GM13977 (cell line): ENCODE measurements around the gene UNC13D.

ENCODE experiments used
- DNase-seq: peaks from one replicate; pipeline ENCODE4 v3.0.0; 2012; ENCODE audit warnings: low spot score
- in situ Hi-C: fragments of 300-500 bp; cut with MboI; formaldehyde crosslinking; loops from one replicate; pipeline ENCODE4 v1.12.0; 2022; ENCODE audit warnings: low sequenced_read_pairs, low pct_unique_long_range_greater_than_20kb, mixed read lengths, inconsistent platforms; ENCODE audit not compliant: unreplicated experiment
- TF ChIP-seq, protein P1 (sequence below): IDR thresholded peaks from 2 replicates; pipeline ENCODE4 v1.5.1; 2012; ENCODE audit warnings: mild to moderate bottlenecking, control low read depth; ENCODE audit not compliant: insufficient read depth; ENCODE audit errors: extremely low read depth, missing control alignments

UNC13D gene

DNA sequence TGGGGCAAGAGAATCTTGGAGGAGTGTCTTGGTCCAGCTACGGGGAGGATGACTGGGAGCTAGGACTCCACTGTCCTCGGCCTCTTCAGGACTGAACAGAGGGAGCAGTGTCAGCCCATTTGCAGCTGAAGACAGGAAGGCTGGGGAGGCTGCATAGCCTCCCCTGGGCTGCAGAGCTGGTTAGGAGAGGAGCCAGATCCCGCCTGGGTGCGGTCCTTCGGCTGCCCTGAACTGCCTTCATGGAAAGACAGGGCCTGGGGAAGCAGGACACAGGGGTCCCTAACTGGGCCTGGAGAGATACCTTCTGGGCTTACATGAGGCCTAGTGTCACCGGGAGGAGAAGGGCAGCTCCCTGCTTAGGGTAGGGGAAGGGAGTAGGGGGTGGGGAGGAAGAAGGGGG lies 26.6 kb downstream of the UNC13D start:
- TF ChIP-seq, protein P1, sequence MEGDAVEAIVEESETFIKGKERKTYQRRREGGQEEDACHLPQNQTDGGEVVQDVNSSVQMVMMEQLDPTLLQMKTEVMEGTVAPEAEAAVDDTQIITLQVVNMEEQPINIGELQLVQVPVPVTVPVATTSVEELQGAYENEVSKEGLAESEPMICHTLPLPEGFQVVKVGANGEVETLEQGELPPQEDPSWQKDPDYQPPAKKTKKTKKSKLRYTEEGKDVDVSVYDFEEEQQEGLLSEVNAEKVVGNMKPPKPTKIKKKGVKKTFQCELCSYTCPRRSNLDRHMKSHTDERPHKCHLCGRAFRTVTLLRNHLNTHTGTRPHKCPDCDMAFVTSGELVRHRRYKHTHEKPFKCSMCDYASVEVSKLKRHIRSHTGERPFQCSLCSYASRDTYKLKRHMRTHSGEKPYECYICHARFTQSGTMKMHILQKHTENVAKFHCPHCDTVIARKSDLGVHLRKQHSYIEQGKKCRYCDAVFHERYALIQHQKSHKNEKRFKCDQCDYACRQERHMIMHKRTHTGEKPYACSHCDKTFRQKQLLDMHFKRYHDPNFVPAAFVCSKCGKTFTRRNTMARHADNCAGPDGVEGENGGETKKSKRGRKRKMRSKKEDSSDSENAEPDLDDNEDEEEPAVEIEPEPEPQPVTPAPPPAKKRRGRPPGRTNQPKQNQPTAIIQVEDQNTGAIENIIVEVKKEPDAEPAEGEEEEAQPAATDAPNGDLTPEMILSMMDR, result no peak
- in situ Hi-C loops, result no loop called here

DNA sequence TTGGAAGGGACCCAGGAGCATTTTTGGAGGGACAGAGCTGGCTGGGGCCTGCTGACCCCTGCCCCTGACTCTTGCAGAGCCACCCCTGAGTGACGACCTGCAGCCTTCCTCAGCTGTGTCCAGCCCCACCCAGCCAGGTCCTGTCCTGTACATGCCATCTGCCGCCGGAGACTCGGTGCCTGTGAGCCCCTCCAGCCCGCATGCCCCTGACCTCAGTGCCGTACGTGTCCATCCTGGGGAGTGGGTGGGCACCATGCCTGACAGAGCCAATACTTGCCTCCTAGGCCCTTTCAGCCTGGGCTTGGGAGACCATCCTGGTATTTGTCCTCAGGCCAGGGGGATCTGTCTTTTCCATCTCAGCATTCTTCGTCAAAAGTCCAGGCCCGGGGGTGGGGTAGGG lies 27.5 kb downstream of the UNC13D start:
- no peak for DNase-seq
- TF ChIP-seq, protein P1, result no peak
- in situ Hi-C loops, result no loop called here

More for the DNA sequence above, 26.6 kb downstream of the UNC13D start:
- DNase-seq, result no peak

DNA sequence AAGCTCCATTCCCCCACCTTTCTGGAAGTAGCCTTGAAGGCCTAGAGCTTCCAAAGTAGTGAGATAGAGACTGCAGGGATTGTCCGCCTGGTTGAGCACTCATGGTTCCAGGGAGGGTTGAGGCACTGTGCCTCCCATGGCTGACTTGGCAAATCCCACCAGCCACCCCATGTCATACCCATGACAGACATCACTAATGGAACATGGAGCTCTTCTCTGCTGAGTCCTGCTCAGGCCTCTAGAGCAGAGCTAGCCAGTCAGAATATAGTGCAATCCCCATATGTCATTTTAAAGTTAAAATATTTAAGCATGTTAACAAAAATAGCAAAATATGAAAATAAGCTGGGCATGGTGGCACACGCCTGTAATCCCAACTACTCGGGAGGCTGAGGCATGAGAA lies 28.8 kb downstream of the UNC13D start:
- TF ChIP-seq, protein P1, result no peak
- in situ Hi-C loops, result no loop called here
- DNase-seq, result no peak

DNA sequence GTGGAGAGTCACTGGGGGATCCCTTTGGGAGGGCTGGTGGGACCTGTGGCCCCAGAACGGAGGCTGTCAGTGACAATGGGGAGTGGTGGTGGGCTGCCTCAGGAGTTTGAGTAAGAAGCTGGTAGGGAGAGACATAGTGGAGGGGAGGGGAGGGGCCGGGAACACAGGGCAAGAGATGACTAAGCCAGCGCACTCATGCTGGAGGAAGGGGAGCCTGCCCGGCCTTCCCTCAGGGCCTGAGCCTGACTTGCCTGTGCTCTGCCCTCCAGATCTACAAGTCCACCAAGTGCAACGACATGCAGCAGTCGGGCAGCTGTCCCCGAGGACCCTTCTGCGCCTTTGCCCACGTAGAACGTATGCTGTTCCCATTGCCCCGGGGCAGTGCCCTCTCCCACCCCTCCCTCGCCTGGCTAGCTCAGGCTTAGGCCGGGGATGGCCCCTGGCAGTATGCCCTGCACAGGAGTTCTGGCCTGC lies 29.3 kb downstream of the UNC13D start:
- TF ChIP-seq, protein P1, result no peak
- DNase-seq, result no peak
- in situ Hi-C loops, result no loop called here

DNA sequence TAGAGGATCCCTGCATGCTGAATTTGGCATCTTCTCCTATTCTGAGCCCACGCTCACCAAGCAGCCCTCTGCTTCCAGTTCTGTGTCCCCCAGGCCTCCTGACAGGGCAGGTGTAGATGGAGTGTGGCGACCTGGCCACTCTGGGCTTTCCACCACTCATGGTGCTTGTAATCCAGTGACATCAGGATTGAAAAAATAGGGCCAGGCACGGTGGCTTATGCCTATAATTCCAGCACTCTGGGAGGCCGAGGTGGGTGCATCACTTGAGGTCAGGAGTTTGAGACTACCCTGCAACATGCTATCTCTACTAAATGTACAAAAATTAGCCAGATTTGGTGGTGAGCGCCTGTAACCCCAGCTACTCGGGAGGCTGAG lies 30.2 kb downstream of the UNC13D start:
- DNase-seq, result no peak
- in situ Hi-C loops, result no loop called here
- TF ChIP-seq, protein P1, result no peak

DNA sequence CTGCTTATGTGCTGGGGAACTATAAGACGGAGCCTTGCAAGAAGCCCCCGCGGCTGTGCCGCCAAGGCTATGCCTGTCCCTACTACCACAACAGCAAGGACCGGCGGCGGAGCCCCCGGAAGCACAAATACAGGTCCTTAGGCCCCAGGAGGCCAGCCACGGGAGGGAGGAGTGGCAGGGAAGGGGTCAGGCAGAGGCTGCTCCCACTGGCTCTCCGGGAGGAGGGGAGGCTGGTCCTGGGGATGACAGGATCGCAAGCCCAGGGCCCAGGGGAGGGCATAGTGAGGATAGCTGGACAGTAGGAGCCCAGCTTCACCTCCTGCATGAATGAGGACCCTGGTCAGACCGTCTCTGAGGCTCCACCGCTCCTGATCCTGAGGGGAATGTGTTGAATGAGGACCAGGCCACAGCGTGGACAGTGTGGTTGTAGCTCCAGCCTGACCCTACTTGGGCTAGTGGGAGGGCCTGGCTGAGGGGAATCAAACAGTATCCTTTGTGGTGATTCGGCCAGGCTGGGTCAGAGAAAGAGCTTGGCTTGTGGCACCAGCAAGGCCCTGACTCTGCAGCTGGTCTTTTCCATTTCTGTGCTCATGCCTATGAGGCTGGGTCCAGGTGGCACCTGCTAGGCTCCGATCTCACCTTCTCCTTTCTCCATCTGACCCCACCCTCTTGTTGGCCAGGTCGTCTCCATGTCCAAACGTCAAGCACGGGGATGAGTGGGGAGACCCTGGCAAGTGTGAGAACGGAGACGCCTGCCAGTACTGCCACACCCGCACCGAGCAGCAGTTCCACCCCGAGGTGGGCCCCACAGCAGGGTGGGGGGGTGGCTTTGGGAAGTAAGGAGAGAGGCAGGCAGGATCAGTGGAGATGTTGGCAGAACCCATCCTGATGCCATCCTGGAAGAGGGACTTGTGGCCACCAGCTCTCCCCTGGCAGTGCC lies 30.9 kb downstream of the UNC13D start:
- TF ChIP-seq, protein P1, result no peak
- DNase-seq, result no peak
- in situ Hi-C loops, result no loop called here
